HepG2 (cell line): ENCODE measurements around the gene PIEZO2. TPM values are rescaled to one million over a fixed set of nuclear protein-coding genes. Genes with fewer than 3 reads are reported as not detected.

Experiments used
- ARID4A ChIP-seq: sonication (generic); formaldehyde crosslinking; IDR thresholded peaks from 2 replicates; pipeline ENCODE4 v1.5.0; 2020; ENCODE audit warnings: mild to moderate bottlenecking, missing genetic modification reagents, borderline replicate concordance
- ARNT ChIP-seq: fragments of 450-650 bp; IDR thresholded peaks from 2 replicates; pipeline ENCODE4 v1.6.1; 2017
- ATAD3A ChIP-seq: sonication (generic); formaldehyde crosslinking; IDR thresholded peaks from 2 replicates; pipeline ENCODE4 v1.4.0; 2020; ENCODE audit warnings: missing genetic modification reagents
- CHD2 ChIP-seq: IDR thresholded peaks from 2 replicates; pipeline ENCODE4 v1.6.1; 2011; ENCODE audit warnings: low read depth, low read length, improper control_type of control experiment
- GATAD2A ChIP-seq: IDR thresholded peaks from 2 replicates; pipeline ENCODE4 v1.6.1; 2016
- HIVEP1 ChIP-seq: sonication (generic); formaldehyde crosslinking; IDR thresholded peaks from 2 replicates; pipeline ENCODE4 v1.4.0; 2020; ENCODE audit warnings: mild to moderate bottlenecking, missing genetic modification reagents
- HNRNPUL1 ChIP-seq: fragments of 200-400 bp; formaldehyde crosslinking; IDR thresholded peaks from 2 replicates; pipeline ENCODE4 v1.6.1; 2017; ENCODE audit warnings: low read depth, mild to moderate bottlenecking, low read length, moderate library complexity
- KDM5B ChIP-seq: sonication (generic); formaldehyde crosslinking; IDR thresholded peaks from 2 replicates; pipeline ENCODE4 v1.4.0; 2020; ENCODE audit warnings: missing genetic modification reagents, mild to moderate bottlenecking, borderline replicate concordance
- MEIS1 ChIP-seq: sonication (generic); formaldehyde crosslinking; IDR thresholded peaks from 2 replicates; pipeline ENCODE4 v1.9.0; 2021; ENCODE audit warnings: mild to moderate bottlenecking, missing genetic modification reagents, moderate library complexity, borderline replicate concordance
- NR1H2 ChIP-seq: sonication (generic); formaldehyde crosslinking; IDR thresholded peaks from 2 replicates; pipeline ENCODE4 v1.8.1; 2022; ENCODE audit warnings: low read depth, missing genetic modification reagents, borderline replicate concordance
- PLSCR1 ChIP-seq: sonication (generic); formaldehyde crosslinking; IDR thresholded peaks from 2 replicates; pipeline ENCODE4 v1.5.0; 2020; ENCODE audit warnings: missing genetic modification reagents, mild to moderate bottlenecking, borderline replicate concordance
- RCOR2 ChIP-seq: IDR thresholded peaks from 2 replicates; pipeline ENCODE4 v1.6.1; 2016; ENCODE audit warnings: missing biosample characterization, missing genetic modification reagents
- RFX3 ChIP-seq: IDR thresholded peaks from 2 replicates; pipeline ENCODE4 v1.6.1; 2016; ENCODE audit warnings: missing biosample characterization, missing genetic modification reagents
- RNF2 ChIP-seq: fragments of 450-650 bp; conservative IDR thresholded peaks from 2 replicates; pipeline ENCODE4 v1.6.1; 2016; ENCODE audit warnings: low read depth
- SCMH1 ChIP-seq: sonication (generic); formaldehyde crosslinking; IDR thresholded peaks from 2 replicates; pipeline ENCODE4 v1.9.0; 2021; ENCODE audit warnings: missing genetic modification reagents, mild to moderate bottlenecking, borderline replicate concordance
- STAG1 ChIP-seq: sonication (generic); formaldehyde crosslinking; IDR thresholded peaks from 2 replicates; pipeline ENCODE4 v1.4.0; 2020; ENCODE audit warnings: missing genetic modification reagents
- TFAP4 ChIP-seq: sonication (generic); IDR thresholded peaks from 2 replicates; pipeline ENCODE4 v1.6.1; 2016; ENCODE audit warnings: low read depth, borderline replicate concordance
- TOE1 ChIP-seq: sonication (generic); formaldehyde crosslinking; IDR thresholded peaks from 2 replicates; pipeline ENCODE4 v1.4.0; 2020; ENCODE audit warnings: mild to moderate bottlenecking, missing genetic modification reagents
- ZBTB20 ChIP-seq: sonication (generic); formaldehyde crosslinking; IDR thresholded peaks from 2 replicates; pipeline ENCODE4 v1.8.1; 2023; ENCODE audit warnings: missing genetic modification reagents, low read depth, mild to moderate bottlenecking, borderline replicate concordance
- ZFP36L1 ChIP-seq: sonication (generic); formaldehyde crosslinking; IDR thresholded peaks from 2 replicates; pipeline ENCODE4 v1.8.0; 2022; ENCODE audit warnings: mild to moderate bottlenecking, missing genetic modification reagents, moderate library complexity
- ZNF292 ChIP-seq: sonication (generic); formaldehyde crosslinking; IDR thresholded peaks from 2 replicates; pipeline ENCODE4 v1.8.1; 2022; ENCODE audit warnings: mild to moderate bottlenecking, low read depth, missing genetic modification reagents, borderline replicate concordance
- ZNF317 ChIP-seq: sonication (generic); formaldehyde crosslinking; IDR thresholded peaks from 2 replicates; pipeline ENCODE4 v1.5.0; 2020; ENCODE audit warnings: mild to moderate bottlenecking, missing genetic modification reagents
- ZNF33B ChIP-seq: sonication (generic); formaldehyde crosslinking; IDR thresholded peaks from 2 replicates; pipeline ENCODE4 v1.5.1; 2020; ENCODE audit warnings: mild to moderate bottlenecking, missing genetic modification reagents
- ZNF343 ChIP-seq: sonication (generic); formaldehyde crosslinking; IDR thresholded peaks from 2 replicates; pipeline ENCODE4 v1.4.0; 2020; ENCODE audit warnings: mild to moderate bottlenecking, missing genetic modification reagents
- ZNF530 ChIP-seq: sonication (generic); formaldehyde crosslinking; IDR thresholded peaks from 2 replicates; pipeline ENCODE4 v1.5.0; 2020; ENCODE audit warnings: low read depth, mild to moderate bottlenecking, missing genetic modification reagents
- ZNF766 ChIP-seq: sonication (generic); formaldehyde crosslinking; IDR thresholded peaks from 2 replicates; pipeline ENCODE4 v1.5.0; 2020; ENCODE audit warnings: missing genetic modification reagents, borderline replicate concordance
- ZNF768 ChIP-seq: sonication (generic); formaldehyde crosslinking; IDR thresholded peaks from 2 replicates; pipeline ENCODE4 v1.4.0; 2020; ENCODE audit warnings: missing genetic modification reagents
- polyA plus RNA-seq, 8 experiments: library from polyadenylated mRNA; depleted of rRNA in 3 of 8; stranded (reverse) in 7 of 8; unstranded in 1 of 8; fragments of >200 nt; fragmentation: Illumina TruSeq in 4 of 8; extraction: Trizol in 4 of 8; gene quantifications; 2 replicates each; pipeline versions ENCODE4 v1.2.1 to v1.2.3, GENCODE V29; 2011 to 2016; ENCODE audit warnings: low read depth in 4 of 8, missing spikeins in 1 of 8, mixed read lengths in 1 of 8; ENCODE audit not compliant: insufficient read depth in 1 of 8
- total RNA-seq, 5 experiments: library from RNA; depleted of rRNA; stranded (reverse); fragments of >200 nt; fragmentation: Illumina TruSeq; extraction: Trizol; gene quantifications; 2 replicates each; pipeline ENCODE4 v1.2.3, GENCODE V29; 2016; ENCODE audit warnings: low read depth in 1 of 5

Gene PIEZO2
- total and polyA plus RNA-seq, 2 of the 13 experiments (the other 11 are each of a cell fraction or from before 2014, with no cell fraction given), result 15.2 to 27.2 TPM

- TF ChIP-seq TFAP4, result no peak
- TF ChIP-seq RFX3 (CRISPR knock-in tag), result no peak
- TF ChIP-seq ATAD3A (CRISPR knock-in tag), result no peak
- no peak; the same call in 1 of the 2 replicates for TF ChIP-seq RNF2
- TF ChIP-seq MEIS1 (CRISPR knock-in tag), result no peak
- TF ChIP-seq ARNT, result no peak
- no peak for TF ChIP-seq ZNF33B (CRISPR knock-in tag)
- TF ChIP-seq ZBTB20 (CRISPR knock-in tag), result no peak
- no peak for TF ChIP-seq HNRNPUL1
- peak; percentile 84; the same call in 1 of the 2 replicates for TF ChIP-seq KDM5B (CRISPR knock-in tag)
- no peak for TF ChIP-seq GATAD2A (CRISPR knock-in tag)
- TF ChIP-seq ZNF292 (CRISPR knock-in tag), result no peak
- TF ChIP-seq STAG1 (CRISPR knock-in tag), result peak; percentile 15; the same call in 1 of the 2 replicates
- TF ChIP-seq RCOR2 (CRISPR knock-in tag), result no peak
- TF ChIP-seq HIVEP1 (CRISPR knock-in tag), result no peak
- no peak for TF ChIP-seq TOE1 (CRISPR knock-in tag)
- peak; percentile 30; the same call in 1 of the 2 replicates for TF ChIP-seq ARID4A
- no peak for TF ChIP-seq PLSCR1 (CRISPR knock-in tag)
- TF ChIP-seq ZNF343, result no peak
- no peak for TF ChIP-seq ZNF317 (CRISPR knock-in tag)
- no peak for TF ChIP-seq CHD2
- no peak for TF ChIP-seq SCMH1 (CRISPR knock-in tag)
- no peak for TF ChIP-seq NR1H2 (CRISPR knock-in tag)
- no peak for TF ChIP-seq ZNF768 (CRISPR knock-in tag)
- TF ChIP-seq ZNF766 (CRISPR knock-in tag), result peak; percentile 96; the same call in 1 of the 2 replicates
- no peak for TF ChIP-seq ZNF530
- TF ChIP-seq ZFP36L1 (CRISPR knock-in tag), result no peak
Observed at GRCh38 chr18:11149441-11150270, at the start of gene PIEZO2 (continued).
